ENCODE results near the gene GHR.

Gene GHR

DNA sequence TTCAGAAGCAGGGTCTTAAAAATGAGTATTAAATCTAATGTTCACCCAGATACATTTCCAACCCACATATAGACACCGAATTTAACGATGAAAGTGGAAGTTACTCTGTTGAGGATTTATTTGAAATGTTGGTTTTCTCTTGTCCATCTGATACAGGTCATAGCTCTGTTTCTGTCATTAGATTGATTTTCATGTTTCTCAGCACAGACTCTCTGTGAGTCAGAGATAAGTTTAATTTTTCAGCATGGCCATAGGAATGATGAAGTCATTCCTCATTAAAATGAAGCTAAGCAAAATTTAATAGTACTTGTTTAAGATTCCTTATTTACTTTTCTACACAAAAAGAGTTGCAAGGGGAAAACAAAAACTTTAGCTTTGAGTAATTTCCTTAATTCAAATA, 38.8 kb downstream of the GHR start:
- no peak for DNase-seq

DNA sequence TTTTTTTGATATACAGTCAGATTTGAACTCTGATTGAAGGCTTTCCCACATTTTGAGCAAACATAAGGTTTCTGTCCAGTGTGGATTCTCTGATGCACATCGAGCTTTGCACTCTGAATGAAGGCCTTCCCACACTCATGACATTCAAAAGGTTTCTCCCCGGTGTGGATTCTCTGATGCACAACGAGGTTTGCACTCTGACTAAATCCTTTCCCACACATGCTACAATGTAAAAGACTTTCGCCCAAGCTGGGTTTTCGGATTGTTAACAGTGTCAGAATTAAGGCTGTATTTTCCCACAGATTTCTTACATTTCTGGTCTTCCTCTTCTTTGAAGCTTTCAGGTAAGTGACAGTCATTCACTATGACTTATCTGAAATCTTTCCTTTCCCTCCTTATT, 44.3 kb downstream of the GHR start:
- DNase-seq, result no peak

- DNase-seq, result no peak
Observed at GRCh38 chr5:42467981-42468524, 44.8 kb downstream of the GHR start.

GRCh38 chr5:42483472-42484154, 60.4 kb downstream of the GHR start:
- DNase-seq, result no peak

DNA sequence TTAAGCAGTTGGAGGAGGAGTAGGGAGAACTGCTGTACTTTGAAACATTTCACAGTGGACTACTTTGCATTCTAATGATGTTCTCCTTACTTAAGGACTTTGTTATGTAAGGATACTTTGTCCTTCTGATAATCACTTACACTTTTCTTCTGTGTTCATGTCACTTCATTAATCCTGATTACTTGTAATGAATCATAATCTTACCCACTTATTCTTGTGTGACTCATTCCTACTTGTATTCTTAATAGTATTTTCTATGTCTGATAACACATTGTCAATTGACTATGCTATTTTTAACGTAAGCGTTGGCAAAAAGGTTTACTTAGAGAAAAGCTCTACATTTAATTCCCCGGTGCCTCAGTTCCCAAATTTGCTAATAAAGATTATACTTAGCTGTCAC, 63.8 kb downstream of the GHR start:
- DNase-seq, result no peak

DNA sequence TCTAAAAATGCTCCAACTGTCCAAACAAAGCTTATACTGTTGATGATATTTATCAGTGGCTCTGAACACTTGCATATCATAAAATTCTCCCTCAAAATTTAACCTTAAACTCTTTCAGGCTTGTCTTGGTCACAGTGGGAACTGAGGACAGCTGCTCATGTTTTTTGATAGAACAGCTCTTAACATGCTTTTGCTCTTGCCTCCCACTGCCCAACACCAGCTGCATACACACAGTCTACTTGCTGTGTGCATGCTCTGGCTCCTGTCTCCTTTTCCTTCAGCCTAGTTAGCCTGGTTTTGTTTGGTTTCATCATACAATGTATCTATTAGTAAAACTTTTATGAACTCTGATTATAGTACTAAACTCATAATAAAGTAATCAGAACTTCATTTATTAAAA, 64.6 kb downstream of the GHR start:
- no peak for DNase-seq

DNA sequence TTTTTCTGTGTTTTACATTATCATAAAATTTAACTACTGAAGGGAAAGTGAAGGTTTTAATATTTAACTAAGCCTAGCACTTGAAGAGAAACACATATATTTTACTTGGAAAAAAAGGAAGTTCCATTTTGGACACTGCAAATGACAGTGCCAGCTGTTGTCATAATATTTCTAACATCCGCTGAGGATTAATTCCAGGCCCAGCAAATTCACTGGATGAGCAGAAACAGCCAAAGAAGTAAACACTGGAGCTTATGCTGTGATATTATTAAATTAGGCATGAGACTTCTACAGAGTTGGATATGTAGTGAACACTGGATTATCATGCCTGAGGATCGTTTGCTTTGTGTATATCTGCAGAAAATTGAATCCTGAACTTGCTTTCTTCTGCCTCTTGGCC, 67.6 kb downstream of the GHR start:
- DNase-seq, result no peak

DNA sequence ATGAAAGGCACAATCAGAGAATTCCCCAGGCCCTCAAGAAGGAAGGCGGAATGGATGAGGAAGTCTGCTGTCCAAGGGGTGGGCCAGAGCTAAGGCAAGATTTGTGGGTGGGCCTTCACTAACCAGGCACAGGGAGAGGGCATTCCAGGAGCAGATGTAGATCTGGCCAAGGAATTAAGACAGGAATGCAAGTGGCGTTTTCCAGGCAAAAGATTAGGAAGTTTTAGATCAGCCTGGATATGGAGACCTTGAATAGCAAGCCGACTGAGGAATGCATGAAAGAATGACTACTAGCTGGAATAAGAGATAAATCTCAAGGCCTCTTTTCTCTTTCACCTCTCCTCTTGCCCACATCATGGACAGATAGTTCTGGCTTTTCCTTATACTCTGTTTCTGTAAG, 68.5 kb downstream of the GHR start:
- peak; percentile 53 for DNase-seq

DNA sequence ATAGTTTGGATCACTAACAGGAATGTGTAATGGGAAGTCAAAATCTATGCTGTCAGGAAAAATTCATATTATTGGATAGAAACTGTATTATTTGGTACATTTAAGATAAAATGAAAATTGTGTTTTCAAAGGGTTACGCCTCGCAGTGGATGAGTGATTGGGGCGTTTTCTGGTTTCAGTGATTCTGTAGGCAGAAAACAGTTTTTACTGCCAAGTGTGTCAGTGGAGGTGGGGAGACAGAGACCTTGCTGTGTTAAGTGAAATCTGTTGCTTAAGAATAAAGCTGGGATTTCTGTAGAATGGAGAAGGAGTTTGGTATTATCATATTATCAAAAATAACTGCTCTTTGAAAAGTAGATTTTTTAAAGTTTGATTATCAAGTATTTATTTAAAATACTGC, 69.7 kb downstream of the GHR start:
- DNase-seq, result no peak

DNA sequence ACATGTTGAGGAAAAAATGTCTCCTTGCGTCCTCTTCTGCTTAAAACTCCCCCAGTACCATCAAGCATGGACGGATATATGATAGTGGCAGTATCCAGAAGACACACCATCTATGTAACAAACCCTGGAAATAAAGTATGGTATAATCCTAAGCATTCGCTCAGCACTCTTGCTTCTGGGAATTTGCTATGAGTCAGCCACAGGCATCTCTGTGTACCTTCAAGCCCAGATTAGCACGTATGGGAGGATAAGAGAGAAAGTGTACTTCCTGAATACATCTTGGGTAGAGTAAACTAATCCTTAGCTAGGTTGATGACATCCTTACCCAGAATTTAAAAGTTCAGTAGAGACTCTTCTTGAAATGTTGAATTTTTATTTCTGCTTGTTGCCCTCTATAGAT, 71.2 kb downstream of the GHR start:
- peak; percentile 17 for DNase-seq

DNA sequence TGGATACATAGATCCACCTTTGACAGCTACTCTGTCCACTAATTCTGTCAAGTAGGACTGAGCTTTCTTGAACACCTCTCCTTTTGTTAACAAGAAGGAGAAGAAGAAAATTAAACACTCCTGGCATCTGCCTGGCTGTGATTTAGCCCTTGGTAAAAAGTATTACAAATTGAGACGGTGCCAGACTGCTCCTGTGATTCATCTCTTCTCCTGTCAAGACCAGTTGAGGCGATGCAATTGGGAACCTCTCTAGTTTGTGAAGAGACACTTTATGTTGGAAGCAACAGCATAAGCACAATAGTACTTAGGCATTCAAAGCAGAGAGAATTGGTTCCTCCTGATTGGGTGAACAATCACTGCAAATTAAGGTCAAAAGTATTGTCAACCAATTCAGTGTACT, 72.7 kb downstream of the GHR start:
- peak; percentile 54 for DNase-seq

DNA sequence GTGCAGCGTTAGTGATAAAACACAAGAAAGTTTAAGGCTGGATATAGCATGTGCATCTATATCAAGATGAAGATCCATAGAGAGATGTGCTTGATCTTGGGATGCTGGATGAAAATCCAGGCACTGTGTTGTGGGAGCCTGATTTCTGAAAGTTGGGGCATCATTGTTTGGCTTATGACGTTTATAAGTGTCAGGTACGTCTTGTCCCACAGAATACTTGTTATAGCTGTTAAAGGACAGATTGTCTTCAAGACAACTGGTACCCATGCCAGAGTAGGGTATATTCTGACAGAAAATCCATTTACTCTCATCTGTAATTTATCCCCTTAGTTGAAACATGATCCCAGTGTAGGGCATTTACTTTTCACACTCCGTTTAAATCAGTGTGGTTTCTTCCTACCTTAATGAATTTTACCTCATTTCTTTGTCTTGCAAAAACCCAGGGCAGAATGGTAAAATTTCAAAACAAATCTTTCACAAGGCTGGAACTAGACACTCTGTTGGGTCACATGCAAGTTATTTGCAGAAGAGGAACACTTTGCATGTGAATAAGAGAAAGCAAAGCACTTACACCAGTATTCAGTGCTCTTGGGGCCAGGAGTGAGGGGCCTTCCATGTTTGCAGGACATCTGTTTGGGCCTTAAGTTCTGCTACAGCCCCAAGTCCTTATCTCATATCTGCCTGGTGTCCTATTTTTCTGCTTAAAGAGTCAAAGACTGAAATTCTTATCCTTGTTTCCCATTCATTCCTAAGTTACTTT, 73.3 kb downstream of the GHR start:
- no peak for DNase-seq

GRCh38 chr5:42498000-42498399, 74.8 kb downstream of the GHR start:
- DNase-seq, result no peak

DNA sequence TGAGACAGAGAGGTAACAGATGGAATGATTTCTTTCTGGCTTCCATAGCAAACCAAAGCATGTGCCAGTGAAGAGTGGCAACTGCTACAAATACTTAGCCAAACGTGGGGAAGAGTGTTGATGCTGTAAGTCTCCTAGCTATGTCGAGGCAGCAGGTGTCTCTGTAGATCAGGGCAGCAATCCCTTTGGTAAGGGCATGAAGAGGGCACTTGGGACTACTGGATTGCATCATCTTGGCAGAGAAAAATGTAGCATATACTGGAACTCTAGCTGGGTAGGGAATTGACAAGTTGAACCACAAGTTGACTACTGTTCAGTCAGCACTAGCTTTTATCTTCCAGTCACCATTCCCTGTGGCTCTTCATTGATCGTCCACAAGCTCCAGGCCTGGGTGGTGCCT, 75.8 kb downstream of the GHR start:
- DNase-seq, result no peak

- DNase-seq, result no peak
Observed at GRCh38 chr5:42500003-42500599, 76.9 kb downstream of the GHR start.

DNA sequence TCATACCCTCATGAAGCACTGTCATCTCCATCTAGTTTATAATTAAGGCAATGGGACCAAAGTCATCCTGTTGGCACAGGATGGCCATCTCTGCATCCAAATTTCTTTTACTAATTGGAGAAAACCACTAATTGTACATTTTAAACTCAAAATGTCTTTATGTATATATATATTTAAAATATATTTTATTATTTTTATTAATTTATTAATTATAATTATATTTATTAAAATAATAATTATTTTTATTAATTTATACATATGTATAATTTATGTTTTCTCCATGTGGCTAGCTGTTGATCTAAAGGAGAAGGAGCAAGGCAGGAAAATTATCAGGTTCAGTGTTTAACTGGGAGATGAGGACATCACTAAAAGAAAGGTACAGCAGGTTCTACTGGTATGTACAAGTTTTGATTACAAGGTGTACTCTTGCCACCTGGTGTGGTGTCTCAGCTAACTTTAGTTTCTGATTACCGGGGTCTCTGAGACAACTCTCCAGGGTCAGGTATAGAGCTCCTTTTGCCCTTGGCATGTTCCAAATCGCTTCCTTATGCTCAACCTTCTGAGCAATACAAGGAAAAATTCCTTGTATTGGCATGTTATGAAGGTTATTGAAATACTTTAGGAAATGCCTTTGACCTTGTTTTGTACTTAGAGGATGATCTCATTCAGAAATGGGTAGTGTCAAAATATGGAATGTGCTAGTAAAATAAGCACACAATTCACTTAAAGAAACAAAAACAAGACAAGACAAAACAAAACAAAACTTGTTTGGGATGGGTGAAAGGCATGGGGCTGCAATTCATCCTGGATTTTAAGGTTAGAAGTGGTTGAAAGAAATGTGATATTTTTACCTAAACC, 79.6 kb downstream of the GHR start:
- DNase-seq, result peak; percentile 17

- no peak for DNase-seq
Observed at GRCh38 chr5:42506662-42507061, 83.4 kb downstream of the GHR start.

GRCh38 chr5:42507451-42508097, 84.3 kb downstream of the GHR start:
- no peak for DNase-seq

DNA sequence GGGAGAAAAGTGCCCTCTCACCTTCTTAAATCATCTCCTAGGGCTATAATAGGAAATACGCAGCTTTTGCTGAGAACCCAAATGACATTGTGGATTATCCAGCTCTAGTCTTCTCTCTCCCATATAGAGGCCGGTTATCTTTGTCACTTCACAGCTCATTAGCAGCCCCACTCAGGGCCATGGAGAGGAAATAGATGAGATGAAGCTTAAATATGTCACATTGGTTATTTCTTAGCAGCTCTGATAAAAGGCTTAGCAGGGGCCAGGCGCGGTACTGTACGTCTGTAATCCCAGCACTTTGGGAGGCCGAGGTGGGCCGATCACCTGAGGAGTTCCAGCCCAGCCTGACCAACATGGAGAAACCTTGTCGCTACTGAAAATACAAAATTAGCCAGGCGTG, 90.0 kb downstream of the GHR start:
- DNase-seq, result no peak

DNA sequence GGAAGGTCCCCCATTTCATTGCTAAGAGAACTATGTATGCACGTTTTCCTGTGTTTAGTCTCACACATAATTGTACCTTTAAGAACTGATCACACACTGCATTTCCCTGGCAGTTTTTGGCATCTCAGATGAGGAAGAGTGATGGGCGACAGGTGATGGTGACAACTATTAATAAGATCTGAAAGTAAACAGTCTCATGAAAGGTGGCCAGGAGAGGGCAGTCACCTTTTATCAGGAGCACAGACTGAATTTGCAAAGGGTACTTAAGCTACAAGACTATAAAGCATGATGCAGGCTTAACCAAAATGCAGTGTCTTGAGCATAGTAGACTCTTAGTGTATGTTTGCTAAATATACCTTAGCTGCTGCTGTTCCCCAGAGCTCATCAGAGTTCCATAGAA, 91.5 kb downstream of the GHR start:
- DNase-seq, result no peak

GRCh38 chr5:42515504-42515903, 92.3 kb downstream of the GHR start:
- no peak for DNase-seq
